Glutamatergic neuron (in vitro differentiated cells): ENCODE data around the gene SGCD. TPM values are rescaled to one million over a fixed set of nuclear protein-coding genes. Genes with fewer than 3 reads are reported as not detected.

Experiments
- DNase-seq: peaks from one replicate; pipeline ENCODE4 v3.0.0; 2022
- H3K27ac Mint-ChIP-seq: one replicate; pipeline ENCODE4 v1.8.0; 2020; ENCODE audit warnings: mild to moderate bottlenecking, mixed read lengths, inconsistent platforms; ENCODE audit not compliant: unreplicated experiment
- H3K27me3 Mint-ChIP-seq: one replicate; pipeline ENCODE4 v1.8.0; 2020; ENCODE audit warnings: mild to moderate bottlenecking, moderate library complexity, mixed read lengths, inconsistent platforms; ENCODE audit not compliant: unreplicated experiment
- H3K36me3 Mint-ChIP-seq: one replicate; pipeline ENCODE4 v1.8.0; 2020; ENCODE audit warnings: mild to moderate bottlenecking, mixed read lengths, inconsistent platforms; ENCODE audit not compliant: unreplicated experiment
- H3K4me1 Mint-ChIP-seq: one replicate; pipeline ENCODE4 v1.8.0; 2020; ENCODE audit warnings: mild to moderate bottlenecking, low read depth, mixed read lengths, inconsistent platforms; ENCODE audit not compliant: unreplicated experiment
- H3K4me3 Mint-ChIP-seq: one replicate; pipeline ENCODE4 v1.8.0; 2020; ENCODE audit warnings: mild to moderate bottlenecking, mixed read lengths, inconsistent platforms; ENCODE audit not compliant: unreplicated experiment
- H3K9me3 Mint-ChIP-seq: one replicate; pipeline ENCODE4 v1.8.0; 2020; ENCODE audit warnings: mild to moderate bottlenecking, moderate library complexity, mixed read lengths, inconsistent platforms; ENCODE audit not compliant: unreplicated experiment
- CTCF ChIP-seq: fragments of 200-600 bp; sonication (generic); IDR thresholded peaks from one replicate; pipeline ENCODE4 v1.5.0; 2021; ENCODE audit not compliant: partially characterized antibody, unreplicated experiment
- total RNA-seq: library from RNA; stranded (reverse); fragmentation: NEBNext Ultra II Directional; extraction: Animal tissue kit (Norgen Biotek cat#: 25700); gene quantifications from one replicate; pipeline ENCODE4 v1.2.1, GENCODE V29; 2021; ENCODE audit not compliant: unreplicated experiment

The SGCD gene
- total RNA-seq, 1 donor from 2014 or later = 0.20 TPM

- no peak overlapping the region for H3K27ac Mint-ChIP-seq
- no peaks in the 10 kb centered on the region for H3K27me3 Mint-ChIP-seq
- no peak overlapping the region for H3K4me3 Mint-ChIP-seq
- no peaks in the 10 kb centered on the region for H3K4me1 Mint-ChIP-seq
- DNase-seq = no peak
- peaks cover 1% of the 10 kb centered on the region for H3K9me3 Mint-ChIP-seq
- TF ChIP-seq CTCF = no peak
- no peaks in the 10 kb centered on the region for H3K36me3 Mint-ChIP-seq
These were observed 243.7 kb downstream of the SGCD start for GRCh38 chr5:156570615-156571014.

- Mint-ChIP-seq H3K36me3 (peaks cover 10% of the 10 kb centered on the region), H3K27me3 (no peaks in the 10 kb centered on the region), H3K4me3 (no peak overlapping the region), H3K4me1 (no peaks in the 10 kb centered on the region), H3K9me3 (no peaks in the 10 kb centered on the region), H3K27ac (no peak overlapping the region)
- TF ChIP-seq CTCF = no peak
- DNase-seq = no peak
These were observed 254.8 kb downstream of the SGCD start for GRCh38 chr5:156581725-156582124.

- no peaks in the 10 kb centered on the region for H3K9me3 Mint-ChIP-seq
- no peaks in the 10 kb centered on the region for H3K4me1 Mint-ChIP-seq
- peaks cover 10% of the 10 kb centered on the region for H3K36me3 Mint-ChIP-seq
- H3K27me3 Mint-ChIP-seq = no peaks in the 10 kb centered on the region
- TF ChIP-seq CTCF = no peak
- no peak overlapping the region for H3K4me3 Mint-ChIP-seq
- no peak for DNase-seq
- no peak overlapping the region for H3K27ac Mint-ChIP-seq
These were observed 255.2 kb downstream of the SGCD start for GRCh38 chr5:156582193-156582598.

GRCh38 chr5:156584871-156585270, 257.9 kb downstream of the SGCD start:
- DNase-seq = no peak
- Mint-ChIP-seq H3K4me3 (no peak overlapping the region), H3K27me3 (no peaks in the 10 kb centered on the region), H3K27ac (no peak overlapping the region), H3K9me3 (no peaks in the 10 kb centered on the region), H3K36me3 (peaks cover 5% of the 10 kb centered on the region), H3K4me1 (no peaks in the 10 kb centered on the region)
- no peak for TF ChIP-seq CTCF

- no peak for TF ChIP-seq CTCF
- Mint-ChIP-seq H3K4me1 (no peaks in the 10 kb centered on the region), H3K36me3 (no peaks in the 10 kb centered on the region), H3K4me3 (no peak overlapping the region), H3K27ac (no peak overlapping the region), H3K9me3 (no peaks in the 10 kb centered on the region), H3K27me3 (no peaks in the 10 kb centered on the region)
- no peak for DNase-seq
These were observed 259.0 kb downstream of the SGCD start for GRCh38 chr5:156585999-156586398.
